CD4-positive, alpha-beta memory T cell (primary cell): ENCODE data around the gene MAP4K1. TPM values are rescaled to one million over a fixed set of nuclear protein-coding genes. Genes with fewer than 3 reads are reported as not detected.

Experiments
- CTCF ChIA-PET: fragments of 350-600 bp; sonication (Branson Sonifier 250); formaldehyde crosslinking; loops from one replicate; lab custom pipeline; 2021; ENCODE audit warnings: inconsistent platforms; ENCODE audit not compliant: partially characterized antibody; lab: Charles Lee
- POLR2A ChIA-PET: fragments of 350-600 bp; sonication (Branson Sonifier 250); formaldehyde crosslinking; loops from one replicate; lab custom pipeline; 2021; ENCODE audit not compliant: partially characterized antibody; lab: Charles Lee
- DNase-seq, 5 donors: peaks; one replicate each; pipeline versions ENCODE4 v3.0.0 to v3.0.0-alpha.2; 2020 to 2022; ENCODE audit warnings: mixed read lengths in 1 of 5
- H3K27ac ChIP-seq: one replicate; pipeline ENCODE4 v1.7.0; 2013; ENCODE audit warnings: low read depth, low read length
- H3K27me3 ChIP-seq: 2 replicates; pipeline ENCODE4 v1.7.0; 2013; ENCODE audit warnings: mild to moderate bottlenecking, low read length, moderate library complexity; ENCODE audit not compliant: insufficient read depth
- H3K36me3 ChIP-seq: 2 replicates; pipeline ENCODE4 v1.7.0; 2013; ENCODE audit warnings: mild to moderate bottlenecking, low read length, moderate library complexity; ENCODE audit not compliant: insufficient read depth
- H3K4me1 ChIP-seq: 2 replicates; pipeline ENCODE4 v1.7.0; 2013; ENCODE audit warnings: mild to moderate bottlenecking, low read length, moderate library complexity; ENCODE audit not compliant: insufficient read depth
- H3K4me3 ChIP-seq, 2 donors: one replicate each; pipeline ENCODE4 v1.7.0; 2013; ENCODE audit warnings: low read length in 2 of 2, mild to moderate bottlenecking in 1 of 2
- H3K9me3 ChIP-seq, 2 donors: one replicate each; pipeline ENCODE4 v1.7.0; 2013; ENCODE audit warnings: low read length in 2 of 2, control low read depth in 1 of 2; ENCODE audit not compliant: control insufficient read depth in 1 of 2
- H3K27ac Mint-ChIP-seq, 7 donors: one replicate each; pipeline ENCODE4 v1.8.0; 2020 to 2021; ENCODE audit warnings: mixed read lengths in 7 of 7, mild to moderate bottlenecking in 6 of 7, inconsistent platforms in 3 of 7, moderate library complexity in 3 of 7
- H3K27me3 Mint-ChIP-seq, 2 donors: one replicate each; pipeline ENCODE4 v1.8.0; 2020 to 2021; ENCODE audit warnings: mixed read lengths in 2 of 2
- H3K36me3 Mint-ChIP-seq, 2 donors: one replicate each; pipeline ENCODE4 v1.8.0; 2020 to 2021; ENCODE audit warnings: mixed read lengths in 2 of 2, inconsistent platforms in 1 of 2, mild to moderate bottlenecking in 1 of 2
- H3K4me1 Mint-ChIP-seq, 4 donors: one replicate each; pipeline ENCODE4 v1.8.0; 2020 to 2021; ENCODE audit warnings: mixed read lengths in 4 of 4, mild to moderate bottlenecking in 1 of 4
- H3K4me3 Mint-ChIP-seq, 8 donors: one replicate each; pipeline ENCODE4 v1.8.0; 2020 to 2021; ENCODE audit warnings: mixed read lengths in 8 of 8, mild to moderate bottlenecking in 7 of 8, moderate library complexity in 6 of 8, inconsistent platforms in 3 of 8
- H3K9me3 Mint-ChIP-seq, 8 donors: one replicate each; pipeline ENCODE4 v1.8.0; 2020 to 2021; ENCODE audit warnings: mixed read lengths in 8 of 8, mild to moderate bottlenecking in 5 of 8, inconsistent platforms in 3 of 8, moderate library complexity in 1 of 8
- intact Hi-C: fragments of 100-400 bp; cut with micrococcal nuclease; formaldehyde crosslinking; loops from one replicate; pipeline ENCODE4 v1.15.1; 2023
- polyA plus RNA-seq, 2 donors: library from polyadenylated mRNA; unstranded; fragments of 300-500 nt; fragmentation: Illumina TruSeq; gene quantifications; one replicate each; pipeline ENCODE4 v1.2.3, GENCODE V29; 2021
- total RNA-seq, 2 experiments: library from RNA; stranded (reverse); gene quantifications; one replicate each; pipeline ENCODE4 v1.2.3, GENCODE V29; 2021

Gene MAP4K1
- total and polyA plus RNA-seq, 4 experiments from 2014 or later, result 142 to 361 (median 262) TPM

DNA sequence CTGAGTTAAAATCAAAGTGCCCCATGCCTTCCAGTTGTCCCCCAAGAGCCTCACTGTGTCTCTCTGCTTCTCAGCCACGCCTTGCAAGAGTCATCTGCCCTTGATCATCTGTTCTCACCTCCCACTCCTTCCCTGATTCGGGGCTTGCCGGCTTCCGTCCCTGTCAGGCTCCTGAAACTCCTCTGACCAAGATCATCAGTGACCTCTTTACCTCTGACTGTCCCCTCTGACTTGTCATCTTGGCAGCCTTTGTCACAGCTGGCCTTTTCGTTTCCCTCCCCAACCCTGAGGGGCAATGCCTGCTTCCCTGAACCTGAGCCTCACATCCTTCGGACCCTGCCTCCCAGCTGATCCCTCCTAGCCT, 66.3 kb downstream of the MAP4K1 start:
- Mint-ChIP-seq H3K4me3 (peak overlapping the region in 6 of 8 donors; percentile 7 to 64 (median 29)), H3K9me3 (no peaks in the 10 kb centered on the region), H3K4me1 (peaks cover 18 to 36% (median 23%) of the 10 kb centered on the region in 4 donors), H3K27me3 (peaks cover 0 to 3% of the 10 kb centered on the region in 2 donors), H3K36me3 (no peaks in the 10 kb centered on the region), H3K27ac (peak overlapping the region in 5 of 7 donors; percentile 38 to 74 (median 64))
- CTCF ChIA-PET, result interaction anchor here (0.8 to 3.1 kb wide), 5 partner anchors 36 to 86 kb away, joined by 3 to 10 read pairs (median 4); partner anchors contain the start of genes EIF3K and MAP4K1
- no peak overlapping the region for H3K27ac ChIP-seq
- no peaks in the 10 kb centered on the region for H3K36me3 ChIP-seq
- no peaks in the 10 kb centered on the region for H3K9me3 ChIP-seq
- H3K27me3 ChIP-seq, result no peaks in the 10 kb centered on the region
- DNase-seq, result no peak
- intact Hi-C loops, result no loop called here
- POLR2A ChIA-PET, result interaction anchor here (0.6 to 3.0 kb wide), 2 partner anchors 67 to 351 kb away, joined by 3 to 15 read pairs; partner anchors contain the start of genes EIF3K and MAP4K1
- peaks cover 25% of the 10 kb centered on the region for H3K4me1 ChIP-seq
- H3K4me3 ChIP-seq, result no peak overlapping the region

GRCh38 chr19:38550376-38550775, 67.4 kb downstream of the MAP4K1 start:
- H3K4me3 ChIP-seq, result no peak overlapping the region
- DNase-seq, result no peak
- ChIA-PET CTCF (no interaction called here), POLR2A (interaction anchor here (3.0 kb wide), 1 partner anchor 68 kb away, joined by 15 read pairs; the partner anchor contains the start of genes EIF3K and MAP4K1)
- H3K27ac ChIP-seq, result no peak overlapping the region
- peaks cover 17 to 33% (median 21%) of the 10 kb centered on the region in 4 donors for H3K4me1 Mint-ChIP-seq
- intact Hi-C loops, result no loop called here
- no peak overlapping the region for H3K27ac Mint-ChIP-seq
- no peaks in the 10 kb centered on the region for H3K36me3 Mint-ChIP-seq
- no peaks in the 10 kb centered on the region for H3K27me3 ChIP-seq
- H3K4me1 ChIP-seq, result peaks cover 24% of the 10 kb centered on the region
- no peak overlapping the region for H3K4me3 Mint-ChIP-seq
- H3K27me3 Mint-ChIP-seq, result peaks cover 0 to under 1% of the 10 kb centered on the region in 2 donors
- H3K9me3 Mint-ChIP-seq, result no peaks in the 10 kb centered on the region
- H3K36me3 ChIP-seq, result no peaks in the 10 kb centered on the region
- H3K9me3 ChIP-seq, result no peaks in the 10 kb centered on the region

GRCh38 chr19:38549942-38550341, 67.8 kb downstream of the MAP4K1 start:
- intact Hi-C loops, result no loop called here
- Mint-ChIP-seq H3K4me3 (no peak overlapping the region), H3K27me3 (no peaks in the 10 kb centered on the region), H3K4me1 (peaks cover 16 to 29% (median 19%) of the 10 kb centered on the region in 4 donors), H3K36me3 (no peaks in the 10 kb centered on the region), H3K27ac (no peak overlapping the region), H3K9me3 (no peaks in the 10 kb centered on the region)
- H3K4me1 ChIP-seq, result peaks cover 24% of the 10 kb centered on the region
- DNase-seq, result no peak
- H3K4me3 ChIP-seq, result no peak overlapping the region
- no peaks in the 10 kb centered on the region for H3K27me3 ChIP-seq
- ChIA-PET CTCF (no interaction called here), POLR2A (no interaction called here)
- no peaks in the 10 kb centered on the region for H3K9me3 ChIP-seq
- no peaks in the 10 kb centered on the region for H3K36me3 ChIP-seq
- H3K27ac ChIP-seq, result no peak overlapping the region

DNA sequence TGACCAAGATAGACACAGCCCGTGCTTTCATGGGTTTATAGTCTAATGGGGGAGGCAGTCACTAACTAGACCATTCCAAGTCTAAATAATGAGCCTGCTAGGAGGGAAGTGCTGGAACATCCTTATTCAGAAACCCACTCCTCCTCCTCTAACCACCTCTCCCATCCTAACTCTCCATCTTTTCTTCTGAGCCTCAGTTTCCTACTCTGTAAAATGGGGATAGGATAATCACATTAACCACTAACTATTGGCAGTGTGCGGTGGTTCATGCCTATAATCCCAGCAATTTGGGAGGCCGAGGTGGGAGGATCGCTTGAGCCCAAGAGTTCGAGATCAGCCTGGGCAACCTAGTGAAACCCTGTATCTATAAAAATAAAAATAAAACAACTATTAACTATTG, 68.7 kb downstream of the MAP4K1 start:
- peaks cover 24% of the 10 kb centered on the region for H3K4me1 ChIP-seq
- intact Hi-C loops, result no loop called here
- Mint-ChIP-seq H3K4me1 (peaks cover 20 to 34% (median 22%) of the 10 kb centered on the region in 4 donors), H3K36me3 (no peaks in the 10 kb centered on the region), H3K9me3 (no peaks in the 10 kb centered on the region), H3K4me3 (no peak overlapping the region), H3K27ac (no peak overlapping the region), H3K27me3 (no peaks in the 10 kb centered on the region)
- CTCF ChIA-PET, result no interaction called here
- DNase-seq, result no peak
- H3K27me3 ChIP-seq, result no peaks in the 10 kb centered on the region
- no peaks in the 10 kb centered on the region for H3K9me3 ChIP-seq
- no peak overlapping the region for H3K4me3 ChIP-seq
- POLR2A ChIA-PET, result no interaction called here
- H3K36me3 ChIP-seq, result no peaks in the 10 kb centered on the region
- H3K27ac ChIP-seq, result no peak overlapping the region

GRCh38 chr19:38547421-38547820, 70.3 kb downstream of the MAP4K1 start:
- Histone ChIP-seq H3K4me1 (peaks cover 23% of the 10 kb centered on the region), H3K27ac (no peak overlapping the region), H3K27me3 (no peaks in the 10 kb centered on the region), H3K9me3 (no peaks in the 10 kb centered on the region), H3K36me3 (no peaks in the 10 kb centered on the region), H3K4me3 (no peak overlapping the region)
- no peak for DNase-seq
- intact Hi-C loops, result no loop called here
- Mint-ChIP-seq H3K27ac (no peak overlapping the region), H3K4me1 (peaks cover 17 to 30% (median 23%) of the 10 kb centered on the region in 4 donors), H3K36me3 (no peaks in the 10 kb centered on the region), H3K9me3 (no peaks in the 10 kb centered on the region), H3K4me3 (no peak overlapping the region), H3K27me3 (no peaks in the 10 kb centered on the region)
- ChIA-PET POLR2A (no interaction called here), CTCF (interaction anchor here (0.8 to 2.2 kb wide), 4 partner anchors 10 to 87 kb away, joined by 3 to 9 read pairs (median 5); partner anchors contain the start of gene MAP4K1)

- Mint-ChIP-seq H3K27me3 (no peaks in the 10 kb centered on the region), H3K36me3 (no peaks in the 10 kb centered on the region), H3K27ac (peak overlapping the region in 1 of 7 donors; percentile 52), H3K9me3 (no peaks in the 10 kb centered on the region), H3K4me1 (peaks cover 11 to 25% (median 18%) of the 10 kb centered on the region in 4 donors), H3K4me3 (no peak overlapping the region)
- Histone ChIP-seq H3K27me3 (no peaks in the 10 kb centered on the region), H3K9me3 (no peaks in the 10 kb centered on the region), H3K27ac (no peak overlapping the region), H3K36me3 (no peaks in the 10 kb centered on the region), H3K4me1 (peaks cover 15% of the 10 kb centered on the region), H3K4me3 (no peak overlapping the region)
- ChIA-PET POLR2A (interaction anchor here (1.3 to 2.9 kb wide), 3 partner anchors 32 to 89 kb away, joined by 4 to 23 read pairs (median 19); partner anchors contain the start of genes EIF3K and MAP4K1), CTCF (interaction anchor here (0.6 to 5.7 kb wide), 10 partner anchors 12 to 510 kb away, joined by 3 to 57 read pairs (median 6); partner anchors contain the start of genes ACTN4, EIF3K, MAP4K1 and MRPS12)
- no peak for DNase-seq
- intact Hi-C loops, result no loop called here
These were observed 72.2 kb downstream of the MAP4K1 start for GRCh38 chr19:38545596-38545995.

- peak in 4 of 5 donors; percentile 61 to 71 (median 65) for DNase-seq
- H3K27me3 ChIP-seq, result no peaks in the 10 kb centered on the region
- no peaks in the 10 kb centered on the region for H3K36me3 ChIP-seq
- no peaks in the 10 kb centered on the region for H3K27me3 Mint-ChIP-seq
- peak overlapping the region in 3 of 7 donors; percentile 2 to 89 (median 27) for H3K27ac Mint-ChIP-seq
- no peaks in the 10 kb centered on the region for H3K9me3 ChIP-seq
- no peak overlapping the region for H3K4me3 ChIP-seq
- ChIA-PET CTCF (interaction anchor here (0.6 to 5.7 kb wide), 18 partner anchors 9 to 425 kb away, joined by 3 to 57 read pairs (median 3); partner anchors contain the start of genes ACTN4, EIF3K, FAM98C and MAP4K1), POLR2A (interaction anchor here (0.8 to 2.9 kb wide), 8 partner anchors 29 to 387 kb away, joined by 3 to 23 read pairs (median 4); partner anchors contain the start of genes EIF3K, MAP4K1, MRPS12 and SARS2)
- H3K4me1 ChIP-seq, result peaks cover 19% of the 10 kb centered on the region
- no peak overlapping the region for H3K27ac ChIP-seq
- no peaks in the 10 kb centered on the region for H3K9me3 Mint-ChIP-seq
- H3K36me3 Mint-ChIP-seq, result no peaks in the 10 kb centered on the region
- H3K4me1 Mint-ChIP-seq, result peaks cover 12 to 28% (median 16%) of the 10 kb centered on the region in 4 donors
- H3K4me3 Mint-ChIP-seq, result peak overlapping the region in 2 of 8 donors; percentile 17 to 76
- intact Hi-C loops, result loop anchor here (1.0 kb wide), 4 partner anchors 29 to 386 kb away; partner anchors contain the start of genes EIF3K, MRPS12 and SARS2
These were observed 73.0 kb downstream of the MAP4K1 start for GRCh38 chr19:38544569-38545315.
